Fibroblast of peridontal ligament (primary cell): ENCODE results near the gene DUSP1.
A peak's percentile ranks its signal among the peaks of the same experiment; 100 is the strongest.

Experiments used
- DNase-seq: peaks from one replicate; pipeline ENCODE4 v3.0.0-alpha.2; 2010; ENCODE audit errors: extremely low read depth

The DUSP1 gene

GRCh38 chr5:172743112-172743959 is 27.7 kb downstream of the DUSP1 start:
- DNase-seq: no peak

GRCh38 chr5:172741206-172741582 is 29.8 kb downstream of the DUSP1 start:
- no peak for DNase-seq

- peak; percentile 95 for DNase-seq
These were observed 30.4 kb downstream of the DUSP1 start for GRCh38 chr5:172740428-172741205.

DNA sequence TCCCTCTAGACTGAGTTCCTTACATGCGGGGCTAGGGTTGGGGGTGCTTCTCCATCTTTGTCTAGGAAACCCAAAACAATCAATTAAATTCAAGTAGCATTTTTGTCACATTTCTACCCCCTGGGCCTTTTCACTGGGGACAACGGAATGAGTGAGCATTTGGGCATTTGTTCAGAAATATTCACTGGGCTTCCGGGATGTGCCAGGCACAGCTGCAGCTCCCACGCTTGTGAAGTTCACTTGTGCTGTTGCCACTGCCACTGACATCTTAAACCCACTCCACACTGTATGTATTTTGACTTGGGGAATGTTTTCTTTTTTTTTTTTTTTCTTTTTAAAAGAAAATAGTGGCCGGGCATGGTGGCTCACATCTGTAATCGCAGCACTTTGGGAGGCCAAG is 31.6 kb downstream of the DUSP1 start:
- no peak for DNase-seq

DNA sequence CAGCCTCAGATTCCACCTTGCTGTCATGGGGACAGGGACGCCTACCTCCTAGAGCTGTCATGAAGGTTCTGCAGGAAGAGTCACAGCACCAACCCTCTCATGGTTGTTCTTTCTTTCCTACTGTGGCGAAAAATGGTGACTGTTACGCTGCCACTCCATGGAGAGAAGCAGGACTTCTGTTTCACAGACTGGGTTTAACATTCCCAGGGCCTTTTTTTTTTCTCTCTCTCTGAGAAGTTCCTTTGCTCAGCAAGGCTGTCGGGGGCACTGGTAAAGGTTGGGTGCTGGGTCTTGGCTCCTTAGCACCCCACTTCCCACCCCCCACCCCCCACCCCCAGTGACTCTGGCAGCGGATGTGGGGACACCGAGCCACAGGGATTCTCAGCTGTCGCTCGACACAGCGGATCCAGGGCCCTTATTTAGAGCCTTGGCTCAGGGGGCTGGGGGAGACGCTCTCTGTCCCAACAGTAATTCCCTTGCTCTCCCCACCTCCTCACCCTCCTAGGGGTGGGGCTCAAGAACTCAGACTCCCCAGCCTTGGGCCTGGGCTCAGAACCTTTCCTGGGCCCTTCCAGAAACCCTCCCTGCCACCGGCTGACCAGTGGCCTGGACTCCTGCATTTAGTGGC is 34.4 kb downstream of the DUSP1 start:
- DNase-seq: no peak

- DNase-seq: no peak
These were observed 35.7 kb downstream of the DUSP1 start for GRCh38 chr5:172735141-172735831.

DNA sequence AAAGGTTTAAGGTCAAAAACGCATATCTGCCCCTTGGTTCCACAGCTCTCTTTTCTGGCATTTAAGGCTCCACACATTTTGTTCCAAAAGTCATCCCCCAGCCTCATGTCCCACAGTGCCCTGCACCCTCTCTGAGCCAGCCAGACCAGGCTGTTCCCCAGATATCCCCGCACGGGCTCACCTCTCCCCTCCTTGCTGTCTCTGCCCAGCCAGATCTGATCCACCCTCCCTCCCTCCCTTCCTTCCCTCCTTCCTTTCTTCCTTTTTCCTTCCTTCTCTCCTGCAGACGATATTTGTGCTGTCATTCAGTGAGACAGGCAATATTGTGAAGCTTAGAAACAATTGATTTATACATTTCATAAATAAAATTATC is 37.0 kb downstream of the DUSP1 start:
- DNase-seq: no peak

- DNase-seq: peak; percentile 100
These were observed 37.6 kb downstream of the DUSP1 start for GRCh38 chr5:172733131-172733973.

DNA sequence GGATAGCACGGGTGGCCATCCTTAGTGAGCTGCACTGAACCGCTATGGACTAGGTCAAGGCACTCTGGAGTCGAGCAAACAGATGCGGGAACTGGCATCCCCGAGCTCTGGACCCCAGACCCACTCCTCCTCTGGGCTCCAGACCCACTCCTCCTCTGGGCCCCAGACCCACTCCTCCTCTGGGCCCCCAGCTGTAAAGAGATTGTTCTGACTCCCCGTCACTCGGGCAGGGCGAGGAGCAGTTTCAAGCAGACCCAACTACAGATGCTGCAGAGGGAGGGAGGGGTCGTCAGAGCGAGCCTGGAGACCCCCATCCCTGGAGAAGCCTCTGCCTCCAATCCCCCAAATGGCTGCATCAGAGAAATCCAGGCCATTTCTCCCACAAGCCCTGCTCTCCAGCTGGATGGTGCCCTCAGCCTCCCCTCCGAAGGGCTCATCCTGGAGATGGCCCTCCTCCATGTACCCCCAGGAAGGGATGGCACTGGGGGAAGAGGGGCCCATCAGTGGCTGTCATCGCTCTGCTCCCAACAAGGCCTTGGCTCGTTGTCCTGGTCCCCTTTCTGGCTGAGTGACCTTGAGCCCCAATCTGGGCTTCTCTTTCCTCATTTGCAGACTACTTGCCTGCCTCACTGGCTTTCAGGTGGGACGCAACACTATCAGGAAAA is 38.7 kb downstream of the DUSP1 start:
- no peak for DNase-seq

DNA sequence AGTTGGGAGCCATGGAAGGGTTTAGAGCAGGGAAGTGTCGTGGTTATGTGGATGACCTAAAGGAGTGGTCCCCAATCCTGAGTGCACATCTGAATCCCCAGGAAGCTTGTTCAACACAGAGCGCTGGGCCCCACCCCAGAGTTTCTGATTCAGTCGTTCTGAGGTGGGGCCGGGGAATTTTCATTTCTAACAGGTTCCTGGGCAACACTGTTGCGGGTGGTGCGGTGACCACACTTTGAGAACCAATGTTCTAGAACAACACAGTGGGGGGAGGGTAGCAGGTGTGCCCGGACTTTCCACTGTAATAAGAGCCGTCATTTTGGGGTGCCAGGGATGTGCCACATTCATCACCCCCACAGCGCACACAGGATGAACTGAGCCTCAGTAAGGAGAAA is 39.3 kb downstream of the DUSP1 start:
- no peak for DNase-seq

GRCh38 chr5:172730981-172731679 is 39.9 kb downstream of the DUSP1 start:
- DNase-seq: no peak

- DNase-seq: no peak
These were observed 40.8 kb downstream of the DUSP1 start for GRCh38 chr5:172730222-172730621.

- no peak for DNase-seq
These were observed 41.4 kb downstream of the DUSP1 start for GRCh38 chr5:172729588-172729987.

DNA sequence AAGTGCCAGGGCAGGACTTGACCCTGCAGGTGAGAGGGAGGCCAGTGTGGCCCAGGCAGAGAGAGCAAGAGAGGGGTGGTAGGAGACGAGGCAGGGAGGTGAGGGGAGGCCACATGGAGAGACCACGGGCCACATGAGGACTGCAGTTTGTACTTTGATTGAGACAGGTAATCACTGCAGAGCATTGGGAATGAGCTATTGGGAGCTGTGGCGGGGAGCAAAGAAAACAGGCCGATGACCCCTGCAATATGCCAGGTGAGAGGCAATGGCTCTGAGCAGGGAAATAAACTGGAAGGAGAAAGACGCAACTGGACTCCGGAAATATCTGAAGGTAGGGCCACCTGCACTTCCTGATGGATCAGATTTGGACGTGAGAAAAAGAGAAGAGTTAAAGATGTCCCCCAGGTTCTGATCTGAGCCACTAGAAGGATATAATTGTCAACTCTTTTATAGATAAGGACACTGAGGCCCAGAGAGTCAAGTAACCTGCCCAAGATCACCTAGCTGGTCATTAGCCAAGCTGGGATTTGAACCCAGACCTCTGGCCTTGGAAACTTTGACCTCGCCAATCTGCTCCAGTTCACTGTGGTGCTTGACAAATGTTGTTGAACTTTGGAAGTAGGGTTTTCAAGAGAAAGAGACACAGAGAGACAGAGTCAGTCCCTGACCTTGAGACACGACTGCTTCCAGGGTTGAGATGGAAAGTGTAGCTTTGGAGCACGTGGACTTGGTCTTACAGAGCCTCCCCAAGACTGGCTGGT is 42.3 kb downstream of the DUSP1 start:
- DNase-seq: no peak

DNA sequence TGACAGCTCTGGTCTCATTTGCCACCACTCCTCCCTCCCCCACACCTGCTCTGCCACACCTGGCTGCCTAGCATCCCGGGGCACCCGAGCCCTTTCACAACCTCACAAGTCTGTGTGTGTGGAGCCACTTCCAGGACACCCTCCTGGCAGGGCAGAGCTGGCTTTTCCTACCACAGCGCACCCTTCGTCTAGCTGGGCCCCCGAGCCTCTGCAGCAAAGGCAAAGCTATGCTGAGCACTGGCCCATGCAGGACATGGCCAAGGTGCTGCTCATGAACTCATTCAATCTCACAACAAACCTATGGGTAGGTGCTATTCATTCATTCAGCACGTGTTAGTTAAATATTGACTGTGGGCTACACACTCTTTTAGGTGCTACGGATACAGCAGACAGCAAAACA is 43.4 kb downstream of the DUSP1 start:
- no peak for DNase-seq

DNA sequence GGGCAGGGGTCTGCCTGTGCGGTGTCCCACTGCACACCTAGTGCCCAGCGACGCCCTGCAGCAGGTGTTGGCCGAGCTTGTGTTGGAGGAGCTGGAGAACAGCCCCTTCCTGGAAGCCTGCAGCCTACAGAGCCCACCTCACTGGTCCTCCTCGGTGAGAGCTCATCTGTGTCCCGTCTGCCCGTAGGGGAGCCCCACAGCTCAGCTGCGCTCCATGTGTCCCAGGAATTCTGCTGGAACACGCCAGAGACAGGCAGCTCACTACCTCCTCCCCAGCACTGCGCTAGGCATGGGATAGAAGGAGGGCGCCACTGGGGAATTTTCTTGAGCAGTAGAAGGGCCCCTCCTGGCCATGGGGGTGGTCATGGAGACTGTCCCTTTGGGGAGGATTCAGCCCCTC is 44.0 kb downstream of the DUSP1 start:
- no peak for DNase-seq

GRCh38 chr5:172725785-172726184 is 45.2 kb downstream of the DUSP1 start:
- DNase-seq: no peak

DNA sequence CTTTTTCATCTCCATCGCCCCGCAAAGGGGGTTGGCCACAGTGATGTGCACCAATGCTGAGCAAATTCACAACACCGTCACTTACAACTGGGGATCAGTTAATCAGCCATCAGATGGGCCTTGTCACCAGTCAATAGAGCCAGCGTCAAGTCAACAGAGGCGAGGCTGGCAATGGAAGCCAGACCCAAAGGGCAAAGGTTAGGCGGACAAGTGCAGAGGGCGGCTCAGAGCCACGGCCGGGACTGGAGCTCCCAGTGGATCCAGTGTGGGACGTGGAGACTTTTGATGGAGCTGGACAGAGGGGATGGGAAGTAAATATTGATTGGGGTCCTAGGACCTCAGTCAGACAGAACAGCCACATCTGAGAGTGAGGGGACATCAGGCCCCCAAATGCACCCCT is 45.7 kb downstream of the DUSP1 start:
- no peak for DNase-seq
